Activated effector memory CD4-positive, alpha-beta T cell treated with anti-CD3 and anti-CD28 coated beads, Interleukin-2, amount 50 U/mL, for 16 hours (primary cell): ENCODE data around the gene SCLY.

Source experiments
- DNase-seq: peaks from one replicate; pipeline ENCODE4 v3.0.0-alpha.2; 2020

The SCLY gene

GRCh38 chr2:238141541-238142318, 80.9 kb downstream of the SCLY start:
- no peak for DNase-seq

GRCh38 chr2:238142382-238143205, 81.8 kb downstream of the SCLY start:
- no peak for DNase-seq

GRCh38 chr2:238143239-238143951, 82.6 kb downstream of the SCLY start:
- peak; percentile 67 for DNase-seq

- no peak for DNase-seq
These were observed 83.5 kb downstream of the SCLY start for GRCh38 chr2:238144262-238144661.

GRCh38 chr2:238145046-238145445, 84.2 kb downstream of the SCLY start:
- DNase-seq, result no peak

- DNase-seq, result no peak
These were observed 85.0 kb downstream of the SCLY start for GRCh38 chr2:238145851-238146250.

GRCh38 chr2:238146884-238147544, 86.2 kb downstream of the SCLY start:
- no peak for DNase-seq

GRCh38 chr2:238148981-238149380, 88.2 kb downstream of the SCLY start:
- no peak for DNase-seq
